IMR-90 (cell line): ENCODE measurements around the gene PRRG2. TPM values are rescaled to one million over a fixed set of nuclear protein-coding genes. Genes with fewer than 3 reads are reported as not detected.

Source experiments
- ATAC-seq: fragments of 200-7000 bp; cut with Tn5 transposase; 2 replicates; pipeline ENCODE4 v1.9.1; 2020; ENCODE audit warnings: low read depth, mild to moderate bottlenecking, moderate library complexity
- BruUV-seq: library from RNA; stranded (reverse); fragments of 400-500 nt; replicated peaks from 2 replicates; lab custom pipeline; 2021; lab: Mats Ljungman, UMichigan
- CTCF ChIA-PET: fragments of 300-600 bp; formaldehyde crosslinking; extraction: SDS; loops from one replicate; lab custom pipeline; 2021; ENCODE audit warnings: antibody characterized with exemption; lab: Yijun Ruan, JAX
- POLR2A ChIA-PET: fragments of 300-600 bp; sonication (Branson Sonifier 250); formaldehyde crosslinking; loops from one replicate; lab custom pipeline; 2022; ENCODE audit warnings: antibody characterized with exemption; ENCODE audit not compliant: unreplicated experiment; lab: Charles Lee
- DNase-seq: peaks from one replicate; pipeline ENCODE4 v3.0.0; 2013
- H2AFZ ChIP-seq: replicated peaks from 2 replicates; pipeline ENCODE3; 2013; ENCODE audit warnings: low read length, mild to moderate bottlenecking; ENCODE audit not compliant: poor library complexity
- H2AK5ac ChIP-seq: 2 replicates; pipeline ENCODE4 v1.6.1; 2013; ENCODE audit warnings: low read depth, low read length, inconsistent platforms
- H2AK9ac ChIP-seq: replicated peaks from 2 replicates; pipeline ENCODE3; 2013; ENCODE audit warnings: mild to moderate bottlenecking, low read depth, low read length, moderate library complexity; ENCODE audit not compliant: poor library complexity
- H2BK120ac ChIP-seq: 2 replicates; pipeline ENCODE4 v1.6.1; 2013; ENCODE audit warnings: low read depth, low read length, inconsistent platforms
- H2BK15ac ChIP-seq: 3 replicates; pipeline ENCODE4 v1.6.1; 2013; ENCODE audit warnings: low read depth, low read length, inconsistent platforms
- H2BK20ac ChIP-seq: 2 replicates; pipeline ENCODE4 v1.6.1; 2013; ENCODE audit warnings: low read depth, mild to moderate bottlenecking, inconsistent platforms, low read length, moderate library complexity
- H2BK5ac ChIP-seq: 2 replicates; pipeline ENCODE4 v1.6.1; 2013; ENCODE audit warnings: mild to moderate bottlenecking, low read depth, low read length, inconsistent platforms; ENCODE audit not compliant: poor library complexity, severe bottlenecking
- H3K14ac ChIP-seq: replicated peaks from 2 replicates; pipeline ENCODE4 v1.6.1; 2013; ENCODE audit warnings: low read depth, low read length, inconsistent platforms
- H3K18ac ChIP-seq: 2 replicates; pipeline ENCODE4 v1.6.1; 2013; ENCODE audit warnings: low read depth, low read length, control low read depth
- H3K23ac ChIP-seq: 2 replicates; pipeline ENCODE4 v1.6.1; 2013; ENCODE audit warnings: low read depth, low read length, inconsistent platforms
- H3K27ac ChIP-seq: 2 replicates; pipeline ENCODE4 v1.5.1; 2013; ENCODE audit warnings: mild to moderate bottlenecking, control low read depth, low read length; ENCODE audit not compliant: insufficient read depth
- H3K27me3 ChIP-seq: 2 replicates; pipeline ENCODE4 v1.6.1; 2013; ENCODE audit warnings: low read length; ENCODE audit not compliant: control insufficient read depth, insufficient read depth
- H3K36me3 ChIP-seq: 2 replicates; pipeline ENCODE4 v1.6.1; 2013; ENCODE audit warnings: low read length, mixed read lengths; ENCODE audit not compliant: control insufficient read depth, insufficient read depth
- H3K4ac ChIP-seq: 2 replicates; pipeline ENCODE4 v1.6.1; 2013; ENCODE audit warnings: low read depth, low read length, inconsistent platforms
- H3K4me1 ChIP-seq: 2 replicates; pipeline ENCODE4 v1.6.1; 2013; ENCODE audit warnings: low read length, mixed read lengths; ENCODE audit not compliant: control insufficient read depth, insufficient read depth
- H3K4me2 ChIP-seq: 2 replicates; pipeline ENCODE4 v1.6.1; 2013; ENCODE audit warnings: low read depth, mild to moderate bottlenecking, control low read depth, low read length, moderate library complexity
- H3K4me3 ChIP-seq: 2 replicates; pipeline ENCODE4 v1.5.1; 2013; ENCODE audit warnings: low read depth, mild to moderate bottlenecking, control low read depth, low read length, moderate library complexity; ENCODE audit not compliant: insufficient read depth
- H3K56ac ChIP-seq: 2 replicates; pipeline ENCODE4 v1.6.1; 2013; ENCODE audit warnings: low read length, inconsistent platforms; ENCODE audit not compliant: insufficient read depth; ENCODE audit errors: extremely low read depth
- H3K79me1 ChIP-seq, 2 experiments: 2 replicates each; pipeline ENCODE4 v1.6.1; 2013; ENCODE audit warnings: low read length in 2 of 2, inconsistent platforms in 1 of 2, low read depth in 1 of 2
- H3K9ac ChIP-seq: 2 replicates; pipeline ENCODE4 v1.6.1; 2013; ENCODE audit warnings: low read depth, low read length, control low read depth
- H3K9me1 ChIP-seq: 2 replicates; pipeline ENCODE4 v1.6.1; 2013; ENCODE audit warnings: low read length, inconsistent platforms; ENCODE audit not compliant: insufficient read depth
- H3K9me3 ChIP-seq: 2 replicates; pipeline ENCODE4 v1.6.1; 2013; ENCODE audit warnings: low read length; ENCODE audit not compliant: control insufficient read depth, insufficient read depth
- H4K20me1 ChIP-seq: 2 replicates; pipeline ENCODE4 v1.6.1; 2013; ENCODE audit warnings: low read length, inconsistent platforms; ENCODE audit not compliant: insufficient read depth
- H4K5ac ChIP-seq: 2 replicates; pipeline ENCODE4 v1.6.1; 2013; ENCODE audit warnings: mild to moderate bottlenecking, low read depth, low read length, control low read depth
- H4K8ac ChIP-seq, 2 experiments: 2 replicates each; pipeline ENCODE4 v1.6.1; 2013; ENCODE audit warnings: low read depth in 2 of 2, low read length in 2 of 2, control low read depth in 1 of 2, inconsistent platforms in 1 of 2
- H4K91ac ChIP-seq: 2 replicates; pipeline ENCODE4 v1.6.1; 2013; ENCODE audit warnings: low read depth, low read length, inconsistent platforms; ENCODE audit not compliant: insufficient read depth
- MAFK ChIP-seq: IDR thresholded peaks from 2 replicates; pipeline ENCODE4 v1.6.1; 2012; ENCODE audit warnings: low read depth, low read length, improper control_type of control experiment
- MAZ ChIP-seq: IDR thresholded peaks from 2 replicates; pipeline ENCODE4 v1.6.1; 2012; ENCODE audit warnings: low read depth, mild to moderate bottlenecking, low read length, improper control_type of control experiment, moderate library complexity, borderline replicate concordance
- POLR2A ChIP-seq: IDR thresholded peaks from 2 replicates; pipeline ENCODE4 v1.6.1; 2012; ENCODE audit warnings: mild to moderate bottlenecking, low read depth, low read length
- RFX5 ChIP-seq: IDR thresholded peaks from 2 replicates; pipeline ENCODE4 v1.8.0; 2012; ENCODE audit warnings: low read depth, mild to moderate bottlenecking, low read length, moderate library complexity
- WGBS, 2 experiments: methylation state at CpG; one replicate each; pipeline versions ENCODE4 v1.1.5 to v1.1.7; 2013; ENCODE audit warnings: missing lambda C conversion rate in 2 of 2; ENCODE audit not compliant: insufficient read length in 1 of 2; ENCODE audit errors: extremely low coverage in 2 of 2; 5-methylcytosine and 5-hydroxymethylcytosine counted together
- dilution Hi-C: fragments of 300-500 bp; cut with HindIII; formaldehyde crosslinking; loops from one replicate; pipeline ENCODE4 v1.14.3; 2018; ENCODE audit warnings: low sequenced_read_pairs; ENCODE audit not compliant: unreplicated experiment
- in situ Hi-C: fragments of 300-500 bp; cut with MboI; formaldehyde crosslinking; loops from 3 replicates; pipeline ENCODE4 v1.14.3; 2019; ENCODE audit warnings: low sequenced_read_pairs, inconsistent platforms, mixed read lengths
- intact Hi-C: fragments of 100-400 bp; cut with micrococcal nuclease; formaldehyde crosslinking; loops from 2 replicates; pipeline ENCODE4 v1.10.0; 2022
- polyA plus RNA-seq, 3 experiments: library from polyadenylated mRNA; depleted of rRNA; stranded (reverse); fragments of >200 nt; gene quantifications; 2 replicates each; pipeline ENCODE4 v1.2.3, GENCODE V29; 2012; ENCODE audit warnings: low replicate concordance in 1 of 3
- total RNA-seq: library from RNA; depleted of rRNA; stranded (reverse); fragments of >200 nt; gene quantifications from 2 replicates; pipeline ENCODE4 v1.2.3, GENCODE V29; 2012
- TF ChIP-seq, protein P1 (sequence below): fragments of 150-350 bp; IDR thresholded peaks from 2 replicates; pipeline ENCODE4 v1.6.1; 2016; ENCODE audit warnings: low read depth, mild to moderate bottlenecking, low read length, moderate library complexity, borderline replicate concordance

The PRRG2 gene
- total and polyA plus RNA-seq, 2 of the 4 experiments (the other 2 are of a cell fraction): 0.14 to 0.54 TPM

- Histone ChIP-seq H2AK5ac (no peak overlapping the region), H2BK5ac (no peak overlapping the region), H3K79me1 (peaks cover 22 to 73% of the 10 kb centered on the region in 2 experiments), H3K4me2 (no peak overlapping the region), H3K18ac (no peak overlapping the region), H3K27me3 (no peaks in the 10 kb centered on the region), H3K27ac (no peak overlapping the region), H3K9me3 (no peaks in the 10 kb centered on the region), H3K4me1 (peaks cover 14% of the 10 kb centered on the region), H3K14ac (no peak overlapping the region), H4K5ac (no peak overlapping the region), H3K4ac (no peak overlapping the region), H4K20me1 (peaks cover 47% of the 10 kb centered on the region), H3K9me1 (peaks cover 7% of the 10 kb centered on the region), H2AFZ (peak overlapping the region; percentile 58), H2BK20ac (no peak overlapping the region), H2AK9ac (no peak overlapping the region), H3K4me3 (no peak overlapping the region), H4K8ac (no peak overlapping the region), H3K36me3 (peaks cover 37% of the 10 kb centered on the region), H3K56ac (no peak overlapping the region), H2BK120ac (no peak overlapping the region), H2BK15ac (no peak overlapping the region), H4K91ac (no peak overlapping the region), H3K23ac (no peak overlapping the region), H3K9ac (no peak overlapping the region)
- no TSS peak for BruUV-seq
- CTCF ChIA-PET: no interaction called here
- 100% methylated on average over 2 of the region's 12 CpGs; no CpG with 5 or more reads in 1 of the 2 experiments for WGBS, 2 experiments
- TF ChIP-seq RFX5 (no peak), POLR2A (no peak), MAFK (no peak), MAZ (no peak)
- TF ChIP-seq, protein P1, sequence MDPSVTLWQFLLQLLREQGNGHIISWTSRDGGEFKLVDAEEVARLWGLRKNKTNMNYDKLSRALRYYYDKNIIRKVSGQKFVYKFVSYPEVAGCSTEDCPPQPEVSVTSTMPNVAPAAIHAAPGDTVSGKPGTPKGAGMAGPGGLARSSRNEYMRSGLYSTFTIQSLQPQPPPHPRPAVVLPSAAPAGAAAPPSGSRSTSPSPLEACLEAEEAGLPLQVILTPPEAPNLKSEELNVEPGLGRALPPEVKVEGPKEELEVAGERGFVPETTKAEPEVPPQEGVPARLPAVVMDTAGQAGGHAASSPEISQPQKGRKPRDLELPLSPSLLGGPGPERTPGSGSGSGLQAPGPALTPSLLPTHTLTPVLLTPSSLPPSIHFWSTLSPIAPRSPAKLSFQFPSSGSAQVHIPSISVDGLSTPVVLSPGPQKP: no peak
- ATAC-seq: no peak
- in situ Hi-C loops (no loop called here), dilution Hi-C loops (no loop called here), intact Hi-C loops (no loop called here)
- DNase-seq: no peak
- POLR2A ChIA-PET: no interaction called here
These were observed 28.5 kb downstream of the PRRG2 start for GRCh38 chr19:49609499-49610092.
